Uterus (tissue), 4 donors: ENCODE results near the gene RMDN3. TPM values are rescaled to one million over a fixed set of nuclear protein-coding genes. Genes with fewer than 3 reads are reported as not detected.

Experiments
- DNase-seq, 2 donors: peaks; one replicate each; pipeline ENCODE4 v3.0.0-alpha.2; 2019 to 2020
- H3K27ac ChIP-seq, 2 donors: fragments of 200-600 bp; sonication (generic); 1 replicate in 1 of 2; 2 replicates in 1 of 2; pipeline ENCODE4 v1.5.1; 2016 to 2018
- H3K27me3 ChIP-seq, 2 donors: fragments of 200-600 bp; sonication (generic); one replicate each; pipeline ENCODE4 v1.5.1; 2018 to 2019; ENCODE audit warnings: control low read depth in 1 of 2
- H3K36me3 ChIP-seq, 2 donors: fragments of 200-600 bp; sonication (generic); one replicate each; pipeline ENCODE4 v1.5.1; 2019; ENCODE audit warnings: control low read depth in 1 of 2
- H3K4me1 ChIP-seq, 2 donors: fragments of 200-600 bp; sonication (generic); one replicate each; pipeline ENCODE4 v1.5.1; 2018 to 2019; ENCODE audit warnings: control low read depth in 1 of 2
- H3K4me3 ChIP-seq, 2 donors: fragments of 200-600 bp; sonication (generic); 1 replicate in 1 of 2; 2 replicates in 1 of 2; pipeline ENCODE4 v1.5.1; 2018 to 2019; ENCODE audit warnings: mild to moderate bottlenecking in 1 of 2
- H3K9me3 ChIP-seq, 2 donors: fragments of 200-600 bp; sonication (generic); one replicate each; pipeline ENCODE4 v1.5.1; 2019; ENCODE audit warnings: control low read depth in 1 of 2
- POLR2A ChIP-seq, 2 donors: fragments of 450-650 bp; IDR thresholded peaks; one replicate each; pipeline ENCODE4 v1.6.1; 2016; ENCODE audit warnings: antibody characterized with exemption in 2 of 2, mild to moderate bottlenecking in 1 of 2, moderate library complexity in 1 of 2
- intact Hi-C: fragments of 100-400 bp; cut with DNase I; formaldehyde crosslinking; loops from one replicate; pipeline ENCODE4 v1.15.1; 2023; ENCODE audit warnings: low total_unique reads
- total RNA-seq, 4 donors: library from RNA; depleted of rRNA in 3 of 4; stranded (reverse); fragments of >200 nt in 3 of 4; gene quantifications; one replicate each; pipeline versions ENCODE4 v1.1.0 to v1.2.4, GENCODE V29; 2014 to 2023
- TF ChIP-seq, protein P1 (sequence below), 4 experiments: fragments of 200-600 bp in 2 of 4; fragments of 450-650 bp in 2 of 4; sonication (generic) in 2 of 4; IDR thresholded peaks; one replicate each; pipeline ENCODE4 v1.5.1; 2016 to 2019; ENCODE audit warnings: antibody characterized with exemption in 4 of 4, mild to moderate bottlenecking in 2 of 4, moderate library complexity in 1 of 4
- donor health status: DM: yes; HTN: yes; CAD: no.

RMDN3 gene
- total RNA-seq, 4 donors from 2014 or later: 6.4 to 27.0 (median 16.1) TPM

- no peak for DNase-seq
- Histone ChIP-seq H3K9me3 (no peaks in the 10 kb centered on the region), H3K27ac (no peak overlapping the region), H3K4me3 (no peak overlapping the region), H3K27me3 (no peaks in the 10 kb centered on the region), H3K36me3 (no peaks in the 10 kb centered on the region), H3K4me1 (no peaks in the 10 kb centered on the region)
- intact Hi-C loops: no loop called here
- TF ChIP-seq, protein P1, sequence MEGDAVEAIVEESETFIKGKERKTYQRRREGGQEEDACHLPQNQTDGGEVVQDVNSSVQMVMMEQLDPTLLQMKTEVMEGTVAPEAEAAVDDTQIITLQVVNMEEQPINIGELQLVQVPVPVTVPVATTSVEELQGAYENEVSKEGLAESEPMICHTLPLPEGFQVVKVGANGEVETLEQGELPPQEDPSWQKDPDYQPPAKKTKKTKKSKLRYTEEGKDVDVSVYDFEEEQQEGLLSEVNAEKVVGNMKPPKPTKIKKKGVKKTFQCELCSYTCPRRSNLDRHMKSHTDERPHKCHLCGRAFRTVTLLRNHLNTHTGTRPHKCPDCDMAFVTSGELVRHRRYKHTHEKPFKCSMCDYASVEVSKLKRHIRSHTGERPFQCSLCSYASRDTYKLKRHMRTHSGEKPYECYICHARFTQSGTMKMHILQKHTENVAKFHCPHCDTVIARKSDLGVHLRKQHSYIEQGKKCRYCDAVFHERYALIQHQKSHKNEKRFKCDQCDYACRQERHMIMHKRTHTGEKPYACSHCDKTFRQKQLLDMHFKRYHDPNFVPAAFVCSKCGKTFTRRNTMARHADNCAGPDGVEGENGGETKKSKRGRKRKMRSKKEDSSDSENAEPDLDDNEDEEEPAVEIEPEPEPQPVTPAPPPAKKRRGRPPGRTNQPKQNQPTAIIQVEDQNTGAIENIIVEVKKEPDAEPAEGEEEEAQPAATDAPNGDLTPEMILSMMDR (IDR thresholded peaks at IDR 0.05): no peak
- no peak for TF ChIP-seq POLR2A (IDR thresholded peaks at IDR 0.05)
Observed at GRCh38 chr15:40773902-40774301, 18.8 kb upstream of the RMDN3 start.

DNA sequence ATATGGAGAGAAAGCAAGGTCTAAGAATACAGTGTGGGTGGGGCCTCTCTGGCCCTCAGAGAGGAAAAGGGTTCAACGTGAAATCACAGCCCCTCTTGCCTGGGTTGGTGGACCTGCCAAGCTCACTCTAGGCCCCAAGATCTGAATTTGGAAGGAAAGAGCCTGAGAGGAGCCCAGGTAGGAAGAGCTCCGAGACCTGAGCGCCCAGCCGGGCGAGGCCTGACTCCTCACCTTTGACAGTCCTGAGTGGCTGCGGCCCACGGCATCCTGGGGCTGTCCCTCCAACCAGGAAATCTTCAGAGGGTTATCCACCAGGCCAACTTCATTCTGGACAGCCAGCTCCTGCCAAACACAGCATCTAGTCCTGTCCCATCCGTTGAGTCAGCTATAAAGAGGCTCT is 18.4 kb upstream of the RMDN3 start:
- H3K4me3 ChIP-seq: no peak overlapping the region
- H3K4me1 ChIP-seq: no peaks in the 10 kb centered on the region
- intact Hi-C loops: no loop called here
- DNase-seq: no peak
- no peak for TF ChIP-seq POLR2A (IDR thresholded peaks at IDR 0.05)
- TF ChIP-seq, protein P1 (IDR thresholded peaks at IDR 0.05): no peak
- H3K36me3 ChIP-seq: no peaks in the 10 kb centered on the region
- no peak overlapping the region for H3K27ac ChIP-seq
- no peaks in the 10 kb centered on the region for H3K27me3 ChIP-seq
- H3K9me3 ChIP-seq: no peaks in the 10 kb centered on the region

GRCh38 chr15:40772014-40772413 is 17.0 kb upstream of the RMDN3 start:
- Histone ChIP-seq H3K4me1 (no peaks in the 10 kb centered on the region), H3K36me3 (no peaks in the 10 kb centered on the region), H3K9me3 (no peaks in the 10 kb centered on the region), H3K27ac (no peak overlapping the region), H3K27me3 (no peaks in the 10 kb centered on the region), H3K4me3 (no peak overlapping the region)
- intact Hi-C loops: no loop called here
- TF ChIP-seq POLR2A (IDR thresholded peaks at IDR 0.05): no peak
- TF ChIP-seq, protein P1 (IDR thresholded peaks at IDR 0.05): no peak
- DNase-seq: no peak

- Histone ChIP-seq H3K4me3 (no peak overlapping the region), H3K9me3 (no peaks in the 10 kb centered on the region), H3K27ac (no peak overlapping the region), H3K27me3 (no peaks in the 10 kb centered on the region), H3K4me1 (no peaks in the 10 kb centered on the region), H3K36me3 (no peaks in the 10 kb centered on the region)
- no peak for DNase-seq
- intact Hi-C loops: no loop called here
- TF ChIP-seq, protein P1 (IDR thresholded peaks at IDR 0.05): no peak
- no peak for TF ChIP-seq POLR2A (IDR thresholded peaks at IDR 0.05)
Observed at GRCh38 chr15:40771242-40771641, 16.2 kb upstream of the RMDN3 start.

DNA sequence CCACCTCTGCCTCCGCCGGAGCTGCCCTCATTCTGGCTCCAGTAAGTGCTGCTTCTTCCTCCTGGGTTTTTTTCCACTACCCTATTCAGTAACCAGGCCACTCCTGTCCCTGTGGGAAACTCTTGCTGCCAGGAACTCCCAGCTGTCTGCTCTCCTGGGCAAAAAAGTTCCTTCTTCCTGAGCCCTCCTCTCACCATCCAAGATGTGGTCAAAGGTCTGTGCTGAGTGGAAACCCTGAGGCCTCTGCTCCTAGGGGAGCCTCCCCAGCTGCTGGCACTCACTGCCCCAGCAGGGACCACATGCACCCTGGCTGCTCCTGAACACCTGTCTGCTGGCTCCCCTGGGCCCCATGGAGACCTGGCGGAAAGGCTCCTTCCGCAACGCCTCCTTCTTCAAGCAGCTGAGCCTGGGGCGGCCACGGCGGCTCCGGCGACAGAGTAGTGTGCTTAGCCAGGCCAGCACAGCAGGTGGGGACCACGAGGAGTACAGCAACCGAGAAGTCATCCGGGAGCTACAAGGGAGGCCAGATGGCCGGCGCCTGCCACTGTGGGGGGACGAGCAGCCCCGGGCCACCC is 15.2 kb upstream of the RMDN3 start:
- Histone ChIP-seq H3K4me3 (no peak overlapping the region), H3K9me3 (no peaks in the 10 kb centered on the region), H3K27me3 (no peaks in the 10 kb centered on the region), H3K27ac (peak overlapping the region; percentile 32 to 70), H3K36me3 (no peaks in the 10 kb centered on the region), H3K4me1 (no peaks in the 10 kb centered on the region)
- no peak for TF ChIP-seq POLR2A (IDR thresholded peaks at IDR 0.05)
- TF ChIP-seq, protein P1 (IDR thresholded peaks at IDR 0.05): no peak
- no peak for DNase-seq
- intact Hi-C loops: no loop called here
